Putamen (tissue), 1 donor: ENCODE results near the gene SRPK1.
A peak's percentile ranks its signal among the peaks of the same experiment; 100 is the strongest.

Source experiments
- DNase-seq: peaks from one replicate; pipeline ENCODE4 v3.0.0-alpha.2; 2016; ENCODE audit warnings: low spot score

SRPK1 gene

GRCh38 chr6:35817515-35817914 is 103.4 kb downstream of the SRPK1 start:
- no peak for DNase-seq

DNA sequence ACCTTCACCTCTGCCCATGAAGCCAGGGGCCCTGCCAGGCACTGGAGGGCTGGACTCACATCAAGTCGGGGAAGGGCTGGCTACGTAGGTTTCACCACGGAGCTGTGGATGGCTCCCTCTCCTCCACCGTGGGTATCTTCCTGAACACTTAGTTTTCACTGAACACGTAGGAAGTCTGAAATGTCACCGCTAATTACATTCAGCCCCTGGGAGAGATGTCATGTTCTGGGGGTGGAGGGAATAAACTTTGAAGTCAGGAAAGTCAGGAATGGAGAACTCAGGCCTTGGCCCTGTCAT is 109.3 kb downstream of the SRPK1 start:
- peak; percentile 73 for DNase-seq

DNA sequence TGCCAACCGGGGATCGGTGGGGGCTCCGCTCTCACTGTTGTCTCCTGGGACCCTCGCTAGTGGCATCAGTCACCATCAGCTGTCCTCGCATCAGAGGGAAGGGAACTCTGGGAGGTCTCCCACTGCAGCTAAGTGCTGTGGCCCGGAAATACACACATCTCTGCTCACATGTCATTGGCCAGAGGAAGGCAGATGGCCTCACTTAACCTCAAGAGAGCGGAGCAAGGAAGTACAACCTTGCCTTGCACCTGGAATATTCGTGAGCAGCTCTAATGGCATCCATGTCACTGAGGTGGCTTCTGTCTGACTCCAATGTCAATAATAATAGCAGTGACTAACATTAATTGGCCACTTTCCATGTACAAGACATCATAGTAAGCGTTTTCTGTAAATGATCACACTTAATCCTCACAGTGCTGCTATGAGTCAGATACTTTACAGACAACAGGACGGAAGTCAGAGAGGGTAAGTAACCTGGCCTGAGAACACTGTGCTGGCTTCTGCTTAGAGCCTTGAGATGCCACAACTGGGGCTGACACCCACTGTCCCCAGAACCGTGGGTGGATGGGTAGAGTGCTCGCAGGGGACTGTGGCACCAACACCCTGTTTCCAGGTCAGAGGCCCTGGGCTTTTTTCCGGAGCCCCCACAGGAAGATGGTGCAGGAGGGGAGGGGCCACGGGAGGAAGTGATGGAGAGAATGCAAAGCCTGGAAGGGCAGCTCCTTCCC is 109.8 kb downstream of the SRPK1 start:
- no peak for DNase-seq

- no peak for DNase-seq
These were observed 111.1 kb downstream of the SRPK1 start for GRCh38 chr6:35809809-35810208.

- DNase-seq, result no peak
These were observed 112.2 kb downstream of the SRPK1 start for GRCh38 chr6:35808688-35809087.

GRCh38 chr6:35804996-35805736 is 115.7 kb downstream of the SRPK1 start, which contains the start of gene LHFPL5:
Gene LHFPL5 (plus strand): TSS chr6:35805352. CDS start chr6:35805671, 319 bp downstream.
- no peak for DNase-seq

DNA sequence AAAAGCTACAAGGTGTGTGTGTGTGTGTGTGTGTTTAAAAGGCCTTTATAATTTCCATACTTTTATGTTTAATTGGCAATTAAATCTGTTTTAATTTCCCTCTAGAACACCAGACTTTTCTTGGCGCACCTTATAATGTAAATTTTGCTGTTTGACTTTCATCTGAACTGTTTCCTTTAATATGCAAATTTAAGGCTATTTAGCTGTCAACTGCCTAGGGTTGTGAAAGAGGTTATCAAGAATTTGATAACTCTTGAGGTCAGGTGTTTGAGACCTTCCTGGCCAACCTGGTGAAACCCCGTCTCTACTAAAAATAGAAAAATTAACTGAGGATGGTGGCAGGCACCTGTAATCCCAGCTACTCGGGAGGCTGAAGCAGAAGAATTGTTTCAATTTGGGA is 119.8 kb downstream of the SRPK1 start:
- no peak for DNase-seq

DNA sequence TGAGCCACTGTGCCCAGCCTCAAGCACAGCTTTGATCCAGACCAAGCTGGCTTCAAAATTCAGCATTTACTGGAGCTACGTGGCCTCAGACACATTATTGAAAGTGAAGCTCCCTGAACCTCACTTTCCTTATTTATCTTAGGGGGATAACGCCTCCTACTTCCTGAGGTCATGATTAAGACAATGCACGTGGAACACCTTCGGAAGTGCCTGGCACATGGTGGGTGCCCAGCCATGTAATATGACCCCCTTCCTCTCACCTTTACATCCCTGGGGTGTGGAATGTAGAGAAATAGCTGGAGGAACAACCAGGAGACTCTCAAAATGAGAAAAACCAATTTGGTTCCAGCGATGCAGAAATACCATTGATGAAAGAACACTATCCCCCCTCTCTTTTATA is 122.2 kb downstream of the SRPK1 start:
- no peak for DNase-seq

DNA sequence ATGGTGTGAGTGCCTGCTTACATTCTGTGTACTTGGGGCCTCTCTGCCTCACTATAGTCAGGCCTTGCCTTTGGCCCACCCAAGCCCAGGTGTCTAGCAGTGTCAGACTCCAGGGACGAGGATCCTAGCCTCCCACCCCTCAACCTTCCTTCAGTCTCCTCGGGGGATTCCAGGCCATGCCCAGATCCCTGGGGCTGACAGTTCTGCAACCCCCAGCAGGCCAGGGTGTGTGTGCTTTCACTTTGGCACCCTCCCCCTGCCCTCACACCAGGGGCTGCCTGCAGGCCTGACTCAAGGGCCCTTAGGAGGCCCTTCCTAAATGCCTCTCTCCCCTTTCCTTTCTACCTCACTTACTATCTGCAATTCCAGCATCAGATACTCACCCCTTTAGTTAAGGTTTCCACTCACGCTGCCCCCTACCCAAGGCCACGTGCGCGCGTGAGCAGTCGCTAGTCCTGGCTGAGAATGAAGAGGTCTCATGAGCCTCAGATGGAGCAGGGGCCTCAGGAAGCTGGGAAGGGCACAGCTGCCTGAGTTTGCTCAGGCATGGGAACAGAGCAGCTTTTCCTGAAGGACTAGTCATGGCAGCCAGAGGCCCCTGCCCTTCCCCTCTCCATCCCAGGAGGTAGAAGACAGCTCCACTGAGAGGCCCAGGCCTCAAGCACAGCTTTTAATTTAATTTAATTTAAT is 122.9 kb downstream of the SRPK1 start:
- DNase-seq, result no peak

GRCh38 chr6:35796236-35796635 is 124.7 kb downstream of the SRPK1 start:
- DNase-seq, result no peak

- no peak for DNase-seq
These were observed 125.3 kb downstream of the SRPK1 start for GRCh38 chr6:35795453-35796071.

- DNase-seq, result no peak
These were observed 126.1 kb downstream of the SRPK1 start for GRCh38 chr6:35794536-35795452.

DNA sequence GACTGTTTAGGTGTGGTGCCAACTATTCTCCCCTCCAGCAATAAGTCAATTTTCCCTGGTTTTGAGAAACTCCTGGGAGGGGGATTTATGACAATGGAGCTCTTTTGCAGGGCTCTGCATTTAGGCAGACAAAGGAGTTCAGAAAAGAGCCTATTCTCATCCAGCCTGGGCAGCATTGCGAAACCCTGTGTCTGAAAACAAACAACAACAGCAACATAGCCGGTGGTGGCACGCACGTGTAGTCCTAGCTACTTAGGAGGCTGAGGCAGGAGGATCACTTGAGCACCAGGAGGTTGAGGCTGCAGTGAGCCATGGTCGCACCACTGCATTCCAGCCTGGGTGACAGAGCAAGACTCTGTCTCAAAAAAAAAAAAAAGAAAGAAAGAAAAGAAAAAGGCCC is 130.2 kb downstream of the SRPK1 start:
- no peak for DNase-seq

GRCh38 chr6:35788423-35788982 is 132.4 kb downstream of the SRPK1 start:
- no peak for DNase-seq

GRCh38 chr6:35787266-35788218 is 133.4 kb downstream of the SRPK1 start:
- no peak for DNase-seq

DNA sequence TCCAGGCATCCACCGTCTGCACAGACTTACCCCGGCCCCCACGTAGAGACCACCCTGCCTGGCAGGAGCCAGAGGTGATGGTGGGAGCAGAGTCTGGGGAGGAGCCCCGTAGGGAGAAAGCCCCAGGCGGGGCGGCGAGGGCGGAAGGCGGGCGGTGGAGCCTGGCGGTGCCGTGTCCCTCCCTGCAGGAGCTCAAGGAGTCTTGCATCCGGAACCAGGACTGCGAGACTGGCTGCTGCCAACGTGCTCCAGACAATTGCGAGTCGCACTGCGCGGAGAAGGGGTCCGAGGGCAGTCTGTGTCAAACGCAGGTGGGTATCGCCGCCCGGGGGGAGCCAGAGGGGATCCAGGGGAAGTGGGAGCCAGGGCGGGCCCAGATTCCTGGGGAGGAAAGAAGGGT is 134.1 kb downstream of the SRPK1 start:
- DNase-seq, result no peak

GRCh38 chr6:35786272-35786671 is 134.6 kb downstream of the SRPK1 start:
- no peak for DNase-seq

GRCh38 chr6:35784200-35784599 is 136.7 kb downstream of the SRPK1 start:
- DNase-seq, result no peak
